ENCODE measurements around the gene ABTB2. TPM values are rescaled to one million over a fixed set of nuclear protein-coding genes. Genes with fewer than 3 reads are reported as not detected.

Gene ABTB2
- polyA plus RNA-seq, 1 of the 3 experiments (the other 2 are of a cell fraction): 7.8 TPM

GRCh38 chr11:34337016-34337415 lies 20.8 kb downstream of the ABTB2 start:
- no peak overlapping the region for H2AFZ ChIP-seq (ENCODE audit: low read depth)
- H3K4me2 ChIP-seq: no peak overlapping the region
- DNase-seq: no peak
- no peak overlapping the region for H3K4me3 ChIP-seq (ENCODE audit: low read depth in 2 of 2, low read length in 1 of 2)
- WGBS (ENCODE audit: low lambda C conversion rate): 94% methylated on average over 7 of the region's 7 CpGs
- no peak overlapping the region for H3K9ac ChIP-seq
- TF ChIP-seq REST (IDR thresholded peaks at IDR 0.05; ENCODE audit: low read depth, low read length) (no peak), GABPA (IDR thresholded peaks at IDR 0.05; ENCODE audit: low read depth) (no peak), NFIC (IDR thresholded peaks at IDR 0.05; ENCODE audit: borderline replicate concordance) (no peak), JUND (IDR thresholded peaks at IDR 0.05) (no peak)
- no peak overlapping the region for H3K27ac ChIP-seq (ENCODE audit: low read depth in 2 of 2, low read length in 1 of 2)
- ChIA-PET CTCF (interaction anchor here (0.6 to 1.4 kb wide), 3 partner anchors 10 to 962 kb away, joined by 3 to 4 read pairs (median 4); no protein-coding TSS in a partner anchor), POLR2A (no interaction called here)
- H3K36me3 ChIP-seq (replicated peaks in 1 of 2; ENCODE audit: control insufficient read depth in 1 of 2, insufficient read depth in 2 of 2, low read length in 1 of 2): no peaks in the 10 kb centered on the region
- no peaks in the 10 kb centered on the region for H4K20me1 ChIP-seq (ENCODE audit: insufficient read depth)
- H3K9me3 ChIP-seq: no peaks in the 10 kb centered on the region
- peaks cover 8% of the 10 kb centered on the region for H3F3A ChIP-seq (replicated peaks; ENCODE audit: insufficient read depth)
- no peaks in the 10 kb centered on the region for H3K9me2 ChIP-seq
- no peaks in the 10 kb centered on the region; the same call in 1 of the 2 replicates for H3K79me2 ChIP-seq (ENCODE audit: insufficient read depth)
- peaks cover 1 to 21% of the 10 kb centered on the region in 2 experiments; a peak in 2 of 4 replicates for H3K4me1 ChIP-seq (ENCODE audit: control insufficient read depth in 1 of 2, insufficient read depth in 2 of 2, low read depth in 1 of 2, low read length in 1 of 2)
- H3K27me3 ChIP-seq (ENCODE audit: insufficient read depth): no peaks in the 10 kb centered on the region

- Histone ChIP-seq H3K36me3 (replicated peaks in 1 of 2; ENCODE audit: control insufficient read depth in 1 of 2, insufficient read depth in 2 of 2, low read length in 1 of 2) (no peaks in the 10 kb centered on the region), H4K20me1 (ENCODE audit: insufficient read depth) (no peaks in the 10 kb centered on the region), H3K9me2 (no peaks in the 10 kb centered on the region), H3K4me2 (no peak overlapping the region), H3K4me3 (ENCODE audit: low read depth in 2 of 2, low read length in 1 of 2) (no peak overlapping the region), H3K9me3 (no peaks in the 10 kb centered on the region), H3K4me1 (ENCODE audit: control insufficient read depth in 1 of 2, insufficient read depth in 2 of 2, low read depth in 1 of 2, low read length in 1 of 2) (peaks cover 11 to 30% of the 10 kb centered on the region in 2 experiments; a peak in 3 of 4 replicates), H3K79me2 (ENCODE audit: insufficient read depth) (no peaks in the 10 kb centered on the region; the same call in 1 of the 2 replicates), H3K27ac (ENCODE audit: low read depth in 2 of 2, low read length in 1 of 2) (no peak overlapping the region), H3K27me3 (ENCODE audit: insufficient read depth) (no peaks in the 10 kb centered on the region), H3K9ac (no peak overlapping the region), H3F3A (replicated peaks; ENCODE audit: insufficient read depth) (peaks cover 13% of the 10 kb centered on the region), H2AFZ (ENCODE audit: low read depth) (no peak overlapping the region)
- ChIA-PET CTCF (no interaction called here), POLR2A (no interaction called here)
- DNase-seq: no peak
- WGBS (ENCODE audit: low lambda C conversion rate): 90% methylated on average over 5 of the region's 5 CpGs
- no peak for TF ChIP-seq YY1 (IDR thresholded peaks at IDR 0.05; ENCODE audit: low read depth)
These were observed 22.0 kb downstream of the ABTB2 start for GRCh38 chr11:34335801-34336200.

- H3K4me1 ChIP-seq (ENCODE audit: control insufficient read depth in 1 of 2, insufficient read depth in 2 of 2, low read depth in 1 of 2, low read length in 1 of 2): peaks cover 11 to 34% of the 10 kb centered on the region in 2 experiments; a peak in 3 of 4 replicates
- CTCF ChIA-PET: interaction anchor here (1.5 kb wide), 1 partner anchor 161 kb away, joined by 3 read pairs; no protein-coding TSS in a partner anchor
- no peaks in the 10 kb centered on the region; the same call in 1 of the 2 replicates for H3K79me2 ChIP-seq (ENCODE audit: insufficient read depth)
- H3K4me3 ChIP-seq (ENCODE audit: low read depth in 2 of 2, low read length in 1 of 2): no peak overlapping the region
- DNase-seq: no peak
- H3K9me3 ChIP-seq: no peaks in the 10 kb centered on the region
- no peak overlapping the region for H3K4me2 ChIP-seq
- H2AFZ ChIP-seq (ENCODE audit: low read depth): no peak overlapping the region
- POLR2A ChIA-PET: no interaction called here
- no peak overlapping the region for H3K9ac ChIP-seq
- 89% methylated on average over 2 of the region's 2 CpGs for WGBS (ENCODE audit: low lambda C conversion rate)
- no peaks in the 10 kb centered on the region for H4K20me1 ChIP-seq (ENCODE audit: insufficient read depth)
- no peak overlapping the region for H3K27ac ChIP-seq (ENCODE audit: low read depth in 2 of 2, low read length in 1 of 2)
- no peaks in the 10 kb centered on the region for H3K36me3 ChIP-seq (replicated peaks in 1 of 2; ENCODE audit: control insufficient read depth in 1 of 2, insufficient read depth in 2 of 2, low read length in 1 of 2)
- no peaks in the 10 kb centered on the region for H3K27me3 ChIP-seq (ENCODE audit: insufficient read depth)
- H3F3A ChIP-seq (replicated peaks; ENCODE audit: insufficient read depth): peaks cover 13% of the 10 kb centered on the region
- H3K9me2 ChIP-seq: no peaks in the 10 kb centered on the region
- TF ChIP-seq YY1 (IDR thresholded peaks at IDR 0.05; ENCODE audit: low read depth) (no peak), USF1 (IDR thresholded peaks at IDR 0.05; ENCODE audit: borderline replicate concordance, low read depth) (no peak), USF2 (IDR thresholded peaks at IDR 0.05; ENCODE audit: borderline replicate concordance, low read depth, low read length) (no peak), PBX3 (IDR thresholded peaks at IDR 0.05) (no peak), EP300 (IDR thresholded peaks at IDR 0.05; ENCODE audit: borderline replicate concordance in 1 of 2, low read depth in 1 of 2, low read length in 1 of 2) (no peak), MEF2A (IDR thresholded peaks at IDR 0.05; ENCODE audit: borderline replicate concordance, low read depth) (no peak), FOSL2 (IDR thresholded peaks at IDR 0.05; ENCODE audit: borderline replicate concordance, low read depth) (no peak), SIN3A (IDR thresholded peaks at IDR 0.05; ENCODE audit: borderline replicate concordance, low read depth, low read length) (no peak)
These were observed 22.5 kb downstream of the ABTB2 start for GRCh38 chr11:34335331-34335730.

All from SK-N-SH (cell line).